ENCODE measurements around the gene GDNF.
A peak's percentile ranks its signal among the peaks of the same experiment; 100 is the strongest.
"Not testable (repeated sequence)": the region's sequence is repeated elsewhere in the genome, so short reads cannot be mapped to it uniquely, and the experiment has no call there.

GDNF gene

GRCh38 chr5:37839407-37840052 is at the start of gene GDNF:
TSS of gene GDNF (minus strand) at chr5:37840041. CDS start at chr5:37834796, 5,245 bp downstream.
- peak within 1 kb of the TSS; percentile 28 to 42 (median 34) for H3K4me3 ChIP-seq
- peak within 1 kb of the TSS in 14 of 21 experiments; percentile 18 to 75 (median 40) for H3K27ac ChIP-seq

DNA sequence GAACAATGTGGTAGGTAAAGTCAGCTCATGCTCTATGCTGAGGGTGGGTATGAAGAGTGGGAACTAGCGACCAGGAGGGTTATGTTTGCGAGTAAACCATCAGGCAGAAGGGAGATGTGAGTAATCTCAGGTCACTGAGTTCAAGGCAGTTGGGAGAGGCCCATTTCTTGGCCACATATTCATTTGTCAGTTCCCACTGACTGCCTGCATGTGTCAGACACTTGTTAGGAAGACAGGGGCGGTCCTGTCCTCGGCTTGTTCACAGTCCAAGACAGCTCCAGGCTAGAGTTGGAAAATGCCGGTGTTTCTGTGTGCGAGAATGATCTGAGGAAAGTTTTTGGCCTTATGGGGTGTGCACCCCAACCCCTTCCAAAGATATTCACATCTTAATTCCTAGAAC is 48.6 kb upstream of the GDNF start:
- Histone ChIP-seq H3K4me3 (no peak overlapping the region), H3K27ac (no peak overlapping the region)

DNA sequence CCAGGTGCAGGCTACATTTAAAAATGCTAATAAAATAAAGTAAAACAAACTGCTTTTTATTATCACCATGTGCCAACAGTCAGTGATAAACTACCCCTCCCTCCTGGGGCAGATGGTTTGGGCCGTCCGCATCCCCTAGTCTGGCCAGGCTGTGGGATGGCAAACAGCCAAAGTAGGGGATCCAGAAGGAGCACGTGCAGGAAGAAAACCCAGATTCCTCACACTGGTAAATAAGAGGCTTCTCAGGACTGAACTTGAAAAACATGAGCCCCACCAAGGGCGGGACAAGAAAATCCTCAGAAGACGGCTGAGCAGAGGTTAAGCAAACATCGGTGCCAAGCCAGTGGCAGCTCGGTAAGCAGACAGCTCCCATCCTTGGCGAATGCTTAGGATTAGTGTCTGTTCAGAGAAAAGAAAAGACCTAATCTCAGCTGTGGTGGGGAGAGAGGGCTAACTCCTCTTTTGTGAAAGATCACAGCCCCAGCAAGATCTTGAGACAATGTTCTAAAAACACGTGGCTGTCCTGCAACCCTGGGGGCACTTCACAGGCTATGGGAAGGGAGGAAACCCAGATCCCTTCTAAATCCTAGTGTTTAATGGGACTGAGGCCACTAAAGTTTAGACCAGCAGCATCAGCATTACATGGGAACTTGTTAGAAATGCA is 46.5 kb upstream of the GDNF start:
- no peak overlapping the region for H3K4me3 ChIP-seq
- no peak overlapping the region for H3K27ac ChIP-seq

DNA sequence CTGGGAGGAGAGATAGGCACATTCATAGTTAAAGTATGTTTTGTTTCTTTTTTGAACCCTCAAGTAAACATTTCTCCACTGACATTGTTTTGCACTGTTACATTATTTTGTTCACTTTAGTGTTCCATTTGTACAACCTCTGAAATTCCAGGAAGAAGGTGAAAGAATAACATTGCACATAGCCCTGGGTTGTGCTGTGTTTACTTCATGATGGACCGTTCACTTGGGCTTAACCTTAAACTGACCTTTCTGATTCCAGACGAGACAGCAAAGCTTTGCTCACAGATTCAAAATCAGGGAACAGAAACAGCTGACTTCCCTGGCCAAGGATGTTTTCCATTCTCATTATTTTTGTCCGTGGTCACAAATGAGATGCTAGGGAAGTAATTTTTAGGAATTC is 42.8 kb upstream of the GDNF start:
- H3K4me3 ChIP-seq: no peak overlapping the region
- no peak overlapping the region for H3K27ac ChIP-seq

DNA sequence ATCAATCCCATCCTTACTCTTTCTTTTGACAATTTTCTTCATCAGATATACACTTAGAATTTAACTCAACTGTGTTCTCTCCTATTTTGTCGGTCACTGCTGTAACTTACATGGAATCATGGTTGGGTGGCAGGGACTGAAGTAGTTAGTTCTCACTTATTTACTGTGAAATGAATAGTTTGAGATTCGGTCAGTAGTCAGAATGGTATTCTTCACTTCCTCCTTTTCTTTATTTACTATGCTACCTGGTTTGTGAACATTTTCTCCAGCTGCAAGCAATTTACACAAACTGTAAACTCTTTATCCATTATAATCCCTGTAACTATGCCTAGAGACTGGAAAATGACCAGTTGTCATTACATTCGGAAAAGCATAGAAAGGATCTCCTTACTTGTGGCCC is 41.5 kb upstream of the GDNF start:
- Histone ChIP-seq H3K4me3 (no peak overlapping the region), H3K27ac (no peak overlapping the region)

DNA sequence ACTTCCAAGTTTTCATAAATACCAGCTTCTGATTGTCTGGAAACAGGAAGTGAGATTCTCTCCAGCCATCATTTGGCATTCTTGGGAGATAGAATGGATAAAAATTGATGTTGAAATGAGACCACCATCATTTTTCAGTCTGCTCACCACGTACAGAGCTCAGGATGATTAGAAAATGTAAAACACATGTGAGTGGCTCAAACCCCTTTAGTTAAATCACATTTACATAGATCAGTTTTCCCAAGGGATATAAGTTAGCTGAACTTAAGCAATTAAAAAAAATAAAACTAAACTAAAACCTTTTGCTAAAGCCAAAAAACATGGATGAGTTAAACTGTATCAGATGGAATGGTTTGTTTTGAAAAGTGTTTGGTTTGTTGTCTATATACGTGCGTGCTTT is 37.1 kb upstream of the GDNF start:
- Histone ChIP-seq H3K4me3 (no peak overlapping the region), H3K27ac (no peak overlapping the region)

GRCh38 chr5:37876245-37876644 is 36.4 kb upstream of the GDNF start:
- Histone ChIP-seq H3K27ac (no peak overlapping the region), H3K4me3 (no peak overlapping the region)

GRCh38 chr5:37875051-37875787 is 35.4 kb upstream of the GDNF start:
- no peak overlapping the region for H3K4me3 ChIP-seq
- no peak overlapping the region for H3K27ac ChIP-seq

DNA sequence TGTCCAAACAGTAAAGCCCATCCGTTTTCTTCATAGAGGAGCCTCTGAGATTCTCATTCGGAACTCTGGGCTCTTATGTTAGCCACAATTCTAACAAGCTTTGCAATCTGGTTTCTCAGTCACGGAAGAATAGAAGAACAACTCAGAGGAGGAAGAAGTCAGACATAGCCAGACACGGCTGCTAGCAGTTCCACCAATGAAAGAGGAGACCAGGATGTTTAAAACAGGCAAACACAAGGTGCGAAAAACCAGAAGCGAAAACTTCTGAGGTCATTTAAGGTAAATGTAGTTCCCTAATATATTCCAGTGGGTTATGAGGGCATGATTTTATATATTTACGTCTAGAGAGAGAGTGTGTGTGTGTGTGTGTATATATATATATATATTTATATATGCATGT is 34.1 kb upstream of the GDNF start:
- H3K4me3 ChIP-seq: no peak overlapping the region

GRCh38 chr5:37871023-37871815 is 31.4 kb upstream of the GDNF start:
- Histone ChIP-seq H3K4me3 (no peak overlapping the region), H3K27ac (no peak overlapping the region)

More for the DNA sequence above, 34.1 kb upstream of the GDNF start:
- no peak overlapping the region for H3K27ac ChIP-seq

GRCh38 chr5:37869216-37869615 is 29.4 kb upstream of the GDNF start:
- Histone ChIP-seq H3K4me3 (no peak overlapping the region), H3K27ac (no peak overlapping the region)

GRCh38 chr5:37867654-37868053 is 27.8 kb upstream of the GDNF start:
- H3K4me3 ChIP-seq: no peak overlapping the region

DNA sequence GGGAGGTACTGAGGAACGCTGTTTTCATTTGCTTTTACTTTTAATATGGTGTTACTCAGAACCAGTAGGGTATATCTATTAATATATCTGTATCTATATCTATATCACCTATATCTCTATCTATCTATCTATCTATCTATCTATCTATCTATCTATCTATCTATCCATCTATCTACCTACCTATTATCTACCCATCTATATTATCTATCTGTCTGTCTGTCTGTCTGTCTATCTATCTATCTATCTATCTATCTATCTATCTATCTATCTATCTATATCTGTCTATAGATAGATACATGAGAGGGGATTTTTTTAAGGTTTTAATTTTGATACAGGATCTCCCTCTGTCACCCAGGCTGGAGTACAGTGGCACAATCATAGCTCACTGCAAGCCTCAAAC is 23.1 kb upstream of the GDNF start:
- not testable (repeated sequence) for H3K27ac ChIP-seq, H3K4me3 ChIP-seq

More at GRCh38 chr5:37867654-37868053, 27.8 kb upstream of the GDNF start:
- no peak overlapping the region for H3K27ac ChIP-seq

DNA sequence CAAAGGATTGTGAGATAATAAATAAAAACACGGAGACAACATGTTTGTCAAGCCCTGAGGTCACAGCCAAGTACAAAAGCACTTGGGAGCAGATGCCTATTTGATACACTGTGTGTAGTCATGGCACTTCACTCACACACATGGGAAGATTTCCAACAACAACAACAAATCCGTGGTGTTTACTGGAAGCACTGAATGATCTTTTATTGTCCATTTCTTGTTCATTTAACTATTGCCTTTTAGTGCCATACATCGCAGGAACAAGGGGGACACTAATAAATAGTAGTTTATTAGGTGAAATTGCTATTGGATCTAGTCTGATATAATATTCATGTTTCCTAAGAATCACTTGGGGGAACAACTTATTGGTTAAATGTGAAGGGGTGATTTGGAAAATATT is 20.4 kb upstream of the GDNF start:
- Histone ChIP-seq H3K27ac (no peak overlapping the region), H3K4me3 (no peak overlapping the region)

DNA sequence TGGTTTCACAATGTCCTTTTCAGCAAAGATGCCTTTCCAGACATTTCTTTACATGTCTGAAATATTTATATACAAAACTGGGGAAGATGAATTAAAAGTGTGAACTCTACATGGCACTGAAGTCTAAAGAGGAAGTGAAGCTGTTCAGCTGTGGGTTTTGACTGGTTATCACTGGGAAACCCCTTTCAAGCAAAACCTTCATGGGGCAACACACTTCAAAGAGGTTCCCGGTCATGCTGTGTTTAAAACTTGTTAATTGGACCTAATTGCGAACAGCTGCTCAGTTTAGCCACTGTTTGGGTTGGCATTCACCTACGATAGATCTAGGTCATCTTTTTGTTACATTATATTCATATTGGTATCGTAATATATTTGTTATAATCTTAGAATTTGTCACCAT is 20.0 kb upstream of the GDNF start:
- Histone ChIP-seq H3K4me3 (no peak overlapping the region), H3K27ac (no peak overlapping the region)

DNA sequence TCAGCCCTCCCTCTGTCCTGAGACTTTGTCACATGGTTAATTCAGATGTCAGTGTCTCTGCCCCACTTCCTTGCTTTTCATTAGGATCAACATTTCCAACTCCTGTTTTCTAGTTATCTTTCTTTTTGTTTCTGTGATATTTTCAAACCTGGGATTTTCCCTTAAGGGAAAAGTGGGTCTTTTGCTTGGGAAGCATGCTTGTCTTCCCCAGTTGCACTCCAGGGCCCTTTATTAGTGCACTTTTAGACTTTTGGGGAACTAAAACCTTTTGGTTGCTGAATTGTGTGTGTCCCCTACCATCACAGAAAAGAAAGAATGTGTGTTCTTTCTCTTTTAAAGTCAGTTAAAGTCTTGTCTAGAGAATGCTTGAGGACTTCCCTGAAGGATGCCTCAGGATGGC is 18.4 kb upstream of the GDNF start:
- no peak overlapping the region for H3K4me3 ChIP-seq
- H3K27ac ChIP-seq: no peak overlapping the region

DNA sequence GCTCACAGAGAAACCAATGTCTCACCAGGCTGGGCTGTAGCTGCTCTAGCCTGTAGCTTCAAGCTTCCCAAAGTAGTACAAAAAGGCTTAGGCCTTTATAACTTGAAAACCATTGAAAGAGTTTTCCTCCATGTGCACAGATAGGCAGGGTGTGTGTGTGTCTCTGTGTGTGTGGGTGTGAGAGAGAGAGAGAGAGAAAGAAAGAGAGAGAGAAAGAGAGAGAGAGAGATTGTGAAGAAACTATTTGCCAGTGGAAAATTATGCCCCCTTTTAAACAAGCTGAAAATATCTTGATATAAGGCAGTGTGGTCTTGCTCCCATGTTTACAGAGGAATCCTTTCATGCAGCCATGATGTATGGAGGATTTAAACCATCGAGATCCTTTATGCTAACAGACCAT is 17.9 kb upstream of the GDNF start:
- no peak overlapping the region for H3K27ac ChIP-seq
- H3K4me3 ChIP-seq: no peak overlapping the region

DNA sequence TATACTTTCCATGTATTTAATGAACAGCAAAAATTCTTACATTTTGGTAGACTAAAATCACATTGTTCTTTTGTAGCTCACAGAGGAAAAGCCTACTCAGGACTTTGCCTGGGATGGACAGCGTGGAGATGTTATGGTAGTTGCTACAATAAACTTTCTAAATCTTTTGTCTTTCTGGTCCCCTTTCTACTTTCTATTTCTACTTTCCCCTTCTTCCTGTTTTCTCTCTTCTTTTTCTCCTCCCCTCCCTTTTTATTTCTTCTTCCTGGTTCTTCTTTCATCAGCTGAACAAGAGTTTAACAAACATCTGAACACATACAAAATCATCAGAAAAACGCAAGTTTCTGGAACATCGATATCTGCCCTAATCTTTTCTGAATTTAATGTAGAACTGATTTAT is 15.6 kb upstream of the GDNF start:
- Histone ChIP-seq H3K4me3 (no peak overlapping the region), H3K27ac (no peak overlapping the region)

- no peak overlapping the region for H3K4me3 ChIP-seq
Observed at GRCh38 chr5:37851305-37851704, 11.5 kb upstream of the GDNF start.

GRCh38 chr5:37850226-37850865 is 10.5 kb upstream of the GDNF start:
- no peak overlapping the region for H3K27ac ChIP-seq

More at GRCh38 chr5:37851305-37851704, 11.5 kb upstream of the GDNF start:
- H3K27ac ChIP-seq: no peak overlapping the region

More at GRCh38 chr5:37850226-37850865, 10.5 kb upstream of the GDNF start:
- H3K4me3 ChIP-seq: no peak overlapping the region

Data from skin epidermis (tissue), 12 donors.